ENCODE data around the gene SYNGR1.

GRCh38 chr22:39418696-39419095 is 68.9 kb downstream of the SYNGR1 start:
- TF ChIP-seq CTCF (IDR thresholded peaks at IDR 0.05) = no peak
- TF ChIP-seq POLR2AphosphoS5 (IDR thresholded peaks at IDR 0.05) = no peak

Measured in stomach (tissue), 4 donors.